Measurements from ENCODE around the gene TMEM164.

Gene TMEM164

DNA sequence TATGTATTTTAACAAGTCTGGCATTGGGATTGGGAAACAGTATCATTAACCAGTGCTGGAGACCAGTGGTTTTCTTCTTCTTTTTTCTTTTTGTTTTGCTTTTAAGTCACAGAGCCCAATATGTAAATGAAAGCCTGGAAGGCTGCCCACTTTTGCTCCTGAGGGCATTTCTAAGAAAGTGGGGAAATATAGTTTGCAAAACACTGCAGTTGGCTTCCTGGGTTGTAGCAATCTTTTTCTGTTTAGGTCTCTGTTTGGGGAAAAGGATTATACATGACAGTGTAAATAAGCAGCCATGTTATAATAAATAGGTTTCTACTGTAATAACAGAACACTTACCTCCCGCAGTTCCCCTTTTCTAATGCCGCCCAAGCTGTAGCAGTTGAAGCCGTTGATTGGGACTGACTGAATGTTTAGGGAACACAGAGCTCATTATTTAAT is 105.5 kb downstream of the TMEM164 start:
- no peak overlapping the region for H3K27ac ChIP-seq
- no peaks in the 10 kb centered on the region for H3K4me1 ChIP-seq (ENCODE audit: low read depth, poor library complexity, severe bottlenecking)
- no peaks in the 10 kb centered on the region for H3K27me3 ChIP-seq (ENCODE audit: insufficient read depth, low read depth)
- no peak overlapping the region for H3K4me2 ChIP-seq
- no peak overlapping the region for H3K4me3 ChIP-seq (IDR thresholded peaks at IDR 0.05; ENCODE audit: insufficient read depth, low read depth, low read length)
- no peaks in the 10 kb centered on the region for H3K36me3 ChIP-seq (ENCODE audit: insufficient read depth)
- H2AFZ ChIP-seq (ENCODE audit: low read depth): no peak overlapping the region
- TF ChIP-seq, protein P1, sequence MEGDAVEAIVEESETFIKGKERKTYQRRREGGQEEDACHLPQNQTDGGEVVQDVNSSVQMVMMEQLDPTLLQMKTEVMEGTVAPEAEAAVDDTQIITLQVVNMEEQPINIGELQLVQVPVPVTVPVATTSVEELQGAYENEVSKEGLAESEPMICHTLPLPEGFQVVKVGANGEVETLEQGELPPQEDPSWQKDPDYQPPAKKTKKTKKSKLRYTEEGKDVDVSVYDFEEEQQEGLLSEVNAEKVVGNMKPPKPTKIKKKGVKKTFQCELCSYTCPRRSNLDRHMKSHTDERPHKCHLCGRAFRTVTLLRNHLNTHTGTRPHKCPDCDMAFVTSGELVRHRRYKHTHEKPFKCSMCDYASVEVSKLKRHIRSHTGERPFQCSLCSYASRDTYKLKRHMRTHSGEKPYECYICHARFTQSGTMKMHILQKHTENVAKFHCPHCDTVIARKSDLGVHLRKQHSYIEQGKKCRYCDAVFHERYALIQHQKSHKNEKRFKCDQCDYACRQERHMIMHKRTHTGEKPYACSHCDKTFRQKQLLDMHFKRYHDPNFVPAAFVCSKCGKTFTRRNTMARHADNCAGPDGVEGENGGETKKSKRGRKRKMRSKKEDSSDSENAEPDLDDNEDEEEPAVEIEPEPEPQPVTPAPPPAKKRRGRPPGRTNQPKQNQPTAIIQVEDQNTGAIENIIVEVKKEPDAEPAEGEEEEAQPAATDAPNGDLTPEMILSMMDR (conservative IDR thresholded peaks at IDR 0.05; ENCODE audit: low read depth, low read length): no peak
- no peaks in the 10 kb centered on the region for H4K20me1 ChIP-seq (ENCODE audit: insufficient read depth)
- no peaks in the 10 kb centered on the region for H3K79me2 ChIP-seq (ENCODE audit: insufficient read depth, low read depth)
- no peak overlapping the region for H3K9ac ChIP-seq

- no peaks in the 10 kb centered on the region for H3K36me3 ChIP-seq (ENCODE audit: insufficient read depth)
- no peaks in the 10 kb centered on the region for H3K27me3 ChIP-seq (ENCODE audit: insufficient read depth, low read depth)
- no peak overlapping the region for H3K4me2 ChIP-seq
- no peaks in the 10 kb centered on the region for H3K79me2 ChIP-seq (ENCODE audit: insufficient read depth, low read depth)
- no peaks in the 10 kb centered on the region for H4K20me1 ChIP-seq (ENCODE audit: insufficient read depth)
- TF ChIP-seq, protein P1 (conservative IDR thresholded peaks at IDR 0.05; ENCODE audit: low read depth, low read length): no peak
- H2AFZ ChIP-seq (ENCODE audit: low read depth): no peak overlapping the region
- no peaks in the 10 kb centered on the region for H3K4me1 ChIP-seq (ENCODE audit: low read depth, poor library complexity, severe bottlenecking)
- H3K4me3 ChIP-seq (IDR thresholded peaks at IDR 0.05; ENCODE audit: insufficient read depth, low read depth, low read length): no peak overlapping the region
- no peak overlapping the region for H3K9ac ChIP-seq
- no peak overlapping the region for H3K27ac ChIP-seq
Observed at GRCh38 chrX:110114260-110114776, 111.4 kb downstream of the TMEM164 start.

DNA sequence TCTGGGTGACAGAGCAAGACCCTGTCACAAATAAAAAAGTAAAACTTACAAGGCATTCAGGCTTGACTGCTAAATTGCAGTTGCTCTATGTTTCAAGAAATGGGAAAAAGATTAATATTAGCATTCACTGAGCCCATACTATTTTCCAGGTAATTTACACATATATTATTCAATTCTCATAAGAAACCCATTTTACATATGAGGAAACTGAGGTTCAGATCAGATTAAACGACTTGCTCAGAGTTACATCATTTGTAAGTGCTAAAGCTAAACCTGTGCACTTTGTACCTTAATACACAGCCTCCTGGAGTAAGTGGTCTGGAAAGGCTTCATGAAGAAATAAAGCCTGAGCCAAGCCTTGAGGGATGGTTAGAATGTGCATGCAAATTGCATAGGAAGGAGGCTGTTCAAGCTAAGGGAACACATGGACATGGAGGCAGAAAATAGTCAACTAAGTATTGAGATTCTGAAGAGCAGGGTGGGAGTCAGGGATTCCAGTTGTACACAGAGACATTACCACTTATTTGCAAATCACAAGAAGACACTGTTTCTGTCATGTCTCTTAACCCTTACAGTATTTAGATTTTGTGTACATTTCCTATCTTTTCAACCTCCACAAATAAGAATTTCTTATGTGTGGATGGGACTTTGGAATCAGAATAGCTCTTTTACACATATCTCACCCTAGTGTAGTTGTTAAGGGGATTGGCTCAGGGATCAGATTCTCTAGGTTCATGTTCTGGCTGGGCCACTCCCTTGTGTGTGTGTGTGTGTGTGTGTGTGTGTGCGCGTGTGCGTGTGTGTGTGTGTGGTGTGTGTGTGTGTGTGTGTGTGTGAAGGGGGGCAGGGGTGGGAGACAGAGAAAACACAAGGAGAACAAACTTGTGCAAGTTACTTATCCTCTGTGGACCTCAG is 113.4 kb downstream of the TMEM164 start:
- H3K27ac ChIP-seq: no peak overlapping the region

DNA sequence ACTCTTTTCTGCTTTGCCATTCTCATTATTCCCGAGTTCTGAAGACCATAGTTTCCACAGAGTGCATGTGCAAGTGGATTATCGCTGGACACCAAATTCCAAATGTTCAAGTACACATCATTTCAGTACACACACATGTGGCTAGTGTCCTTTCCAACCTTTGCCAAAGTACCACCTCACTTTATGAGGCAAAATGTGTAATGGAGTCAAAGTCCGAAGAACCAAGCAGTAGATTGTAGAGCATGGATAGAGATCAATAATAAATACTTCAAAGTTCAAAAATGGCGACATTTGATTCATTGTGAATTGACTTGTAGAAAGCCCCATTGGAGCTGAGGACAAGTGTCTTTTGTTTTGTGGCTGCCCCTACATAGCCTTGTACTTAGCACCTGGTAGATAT is 115.6 kb downstream of the TMEM164 start:
- Histone ChIP-seq H3K27ac (no peak overlapping the region), H3K4me1 (ENCODE audit: low read depth, poor library complexity, severe bottlenecking) (no peaks in the 10 kb centered on the region), H4K20me1 (ENCODE audit: insufficient read depth) (no peaks in the 10 kb centered on the region), H2AFZ (ENCODE audit: low read depth) (no peak overlapping the region), H3K4me3 (IDR thresholded peaks at IDR 0.05; ENCODE audit: insufficient read depth, low read depth, low read length) (no peak overlapping the region), H3K79me2 (ENCODE audit: insufficient read depth, low read depth) (no peaks in the 10 kb centered on the region), H3K9ac (no peak overlapping the region), H3K4me2 (no peak overlapping the region), H3K36me3 (ENCODE audit: insufficient read depth) (no peaks in the 10 kb centered on the region), H3K27me3 (ENCODE audit: insufficient read depth, low read depth) (no peaks in the 10 kb centered on the region)
- TF ChIP-seq, protein P1 (conservative IDR thresholded peaks at IDR 0.05; ENCODE audit: low read depth, low read length): no peak

More for the DNA sequence above, 113.4 kb downstream of the TMEM164 start:
- Histone ChIP-seq H3K4me2 (no peak overlapping the region), H3K4me1 (ENCODE audit: low read depth, poor library complexity, severe bottlenecking) (no peaks in the 10 kb centered on the region), H3K4me3 (IDR thresholded peaks at IDR 0.05; ENCODE audit: insufficient read depth, low read depth, low read length) (no peak overlapping the region), H3K27me3 (ENCODE audit: insufficient read depth, low read depth) (no peaks in the 10 kb centered on the region), H3K9ac (no peak overlapping the region), H3K36me3 (ENCODE audit: insufficient read depth) (no peaks in the 10 kb centered on the region), H3K79me2 (ENCODE audit: insufficient read depth, low read depth) (no peaks in the 10 kb centered on the region), H4K20me1 (ENCODE audit: insufficient read depth) (no peaks in the 10 kb centered on the region), H2AFZ (ENCODE audit: low read depth) (no peak overlapping the region)
- TF ChIP-seq, protein P1 (conservative IDR thresholded peaks at IDR 0.05; ENCODE audit: low read depth, low read length): no peak

Data from KMS-11 (cell line).